Stimulated activated CD4-positive, alpha-beta T cell treated with anti-CD3 and anti-CD28 coated beads, Interleukin-4, amount 100 ng/mL, for 24 hours (primary cell): ENCODE results near the gene RAD18.

Experiments
- DNase-seq: peaks from one replicate; pipeline ENCODE4 v3.0.0-alpha.2; 2020

RAD18 gene

DNA sequence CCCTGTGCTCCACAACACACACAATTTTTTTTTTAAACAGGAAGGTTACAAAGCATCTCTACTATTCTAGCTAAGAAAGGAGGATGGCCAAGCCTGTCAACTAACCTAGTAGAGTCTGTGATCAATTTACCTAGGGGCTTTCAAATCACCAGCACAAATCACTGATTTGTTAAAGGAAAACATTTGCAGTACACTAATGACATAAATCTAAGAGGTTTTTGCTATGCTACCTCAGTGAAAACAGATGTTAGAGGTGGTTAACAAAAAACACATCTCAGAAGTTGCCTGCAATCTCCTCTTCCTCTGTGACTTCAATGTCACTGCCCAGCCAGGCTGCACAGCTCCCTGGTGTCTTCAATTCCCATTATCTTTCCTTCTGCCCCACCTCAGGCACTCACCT, 72.0 kb downstream of the RAD18 start:
- no peak for DNase-seq

- no peak for DNase-seq
These were observed 74.9 kb downstream of the RAD18 start for GRCh38 chr3:8888301-8888915.

- no peak for DNase-seq
These were observed 75.6 kb downstream of the RAD18 start for GRCh38 chr3:8887435-8888300.

GRCh38 chr3:8886546-8886945, 76.7 kb downstream of the RAD18 start:
- no peak for DNase-seq

GRCh38 chr3:8885536-8886316, 77.5 kb downstream of the RAD18 start:
- DNase-seq: no peak

- no peak for DNase-seq
These were observed 78.5 kb downstream of the RAD18 start for GRCh38 chr3:8884630-8885290.

DNA sequence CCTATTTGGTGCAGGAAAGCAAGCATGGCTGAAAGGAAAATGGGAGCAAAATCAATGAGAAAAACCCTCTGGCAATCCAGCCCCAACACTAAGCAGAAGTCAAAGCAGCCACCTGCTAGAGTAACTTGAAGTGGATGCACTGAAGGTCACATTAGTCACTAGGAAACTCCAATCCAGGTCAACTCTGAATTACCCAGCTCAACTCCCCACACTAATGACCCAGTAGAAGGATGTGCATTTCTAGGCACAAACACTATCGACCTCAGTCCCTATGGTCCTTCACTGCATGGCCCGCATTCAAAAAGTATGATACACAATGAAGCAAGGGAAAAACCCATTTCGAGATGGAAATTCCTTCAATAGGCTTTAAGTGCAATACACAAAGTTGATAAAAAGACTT, 80.6 kb downstream of the RAD18 start:
- no peak for DNase-seq

DNA sequence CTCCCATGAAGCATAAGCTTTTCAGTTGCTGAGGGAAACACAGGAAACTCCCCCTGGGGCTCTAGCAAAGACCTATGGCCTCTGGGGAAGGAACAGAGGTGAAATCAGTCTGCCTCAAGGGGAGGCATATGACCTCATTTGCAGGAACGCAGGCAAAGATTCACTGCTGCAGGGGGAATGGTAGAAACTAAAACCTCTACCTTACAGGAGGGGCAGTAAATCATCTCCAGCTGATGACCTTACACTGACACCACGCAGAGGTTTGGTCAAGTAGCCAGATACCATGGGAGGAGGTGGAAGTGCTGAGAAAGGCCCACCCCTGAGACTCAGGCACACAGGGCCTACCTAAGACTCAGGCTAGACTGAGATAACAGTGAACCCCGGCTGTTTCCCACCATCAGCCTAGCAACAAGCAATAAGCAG, 81.1 kb downstream of the RAD18 start:
- DNase-seq: no peak

DNA sequence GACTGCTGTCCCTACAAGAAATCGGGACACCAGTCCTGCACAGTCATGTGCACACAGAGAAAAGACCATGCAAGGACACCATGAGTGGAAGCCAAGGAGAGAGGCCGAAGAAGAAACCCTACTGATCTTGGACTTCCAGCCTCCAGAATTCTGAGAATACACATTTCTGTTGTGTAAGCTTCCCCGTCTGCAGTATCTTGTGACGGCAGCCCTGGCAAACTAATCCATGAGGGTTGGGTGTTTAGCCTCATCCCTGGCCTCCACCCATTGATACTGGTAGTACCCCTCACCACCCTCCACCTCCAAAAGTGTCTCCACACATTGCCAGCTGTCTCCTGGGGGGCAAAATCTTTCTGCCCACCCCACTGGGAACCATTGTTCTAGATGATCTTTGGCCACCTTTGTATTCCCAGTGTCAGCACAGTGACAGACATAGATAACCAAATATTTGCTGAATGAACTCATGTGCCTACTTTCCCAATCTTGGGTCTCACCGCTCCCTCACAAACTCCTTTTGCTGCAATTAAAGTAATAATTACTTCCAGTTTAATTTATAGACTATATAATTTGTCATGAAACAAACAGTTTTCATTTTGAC, 83.8 kb downstream of the RAD18 start:
- no peak for DNase-seq

- no peak for DNase-seq
These were observed 87.4 kb downstream of the RAD18 start for GRCh38 chr3:8875836-8876235.

- DNase-seq: no peak
These were observed 89.5 kb downstream of the RAD18 start for GRCh38 chr3:8873740-8874139.

DNA sequence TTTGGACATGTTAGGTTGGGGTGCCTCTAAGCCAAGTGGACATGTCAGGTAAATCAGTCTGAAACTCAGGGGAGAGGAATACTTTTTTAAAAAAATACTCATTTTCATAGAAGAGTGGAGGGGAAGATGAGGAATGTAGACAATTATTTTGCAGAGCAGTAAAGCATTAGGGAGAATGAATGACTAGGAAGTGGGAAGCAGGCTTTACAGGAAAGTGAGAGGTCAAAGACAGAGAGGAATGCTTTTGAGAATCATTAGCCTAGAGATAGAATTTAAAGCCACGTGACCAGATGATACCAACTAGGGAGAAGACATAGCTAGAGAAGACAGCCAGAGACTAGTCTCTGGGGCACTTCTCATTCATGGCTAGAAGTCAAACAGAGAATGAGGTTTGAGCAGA, 91.0 kb downstream of the RAD18 start:
- no peak for DNase-seq

GRCh38 chr3:8871306-8871705, 92.0 kb downstream of the RAD18 start:
- DNase-seq: no peak

DNA sequence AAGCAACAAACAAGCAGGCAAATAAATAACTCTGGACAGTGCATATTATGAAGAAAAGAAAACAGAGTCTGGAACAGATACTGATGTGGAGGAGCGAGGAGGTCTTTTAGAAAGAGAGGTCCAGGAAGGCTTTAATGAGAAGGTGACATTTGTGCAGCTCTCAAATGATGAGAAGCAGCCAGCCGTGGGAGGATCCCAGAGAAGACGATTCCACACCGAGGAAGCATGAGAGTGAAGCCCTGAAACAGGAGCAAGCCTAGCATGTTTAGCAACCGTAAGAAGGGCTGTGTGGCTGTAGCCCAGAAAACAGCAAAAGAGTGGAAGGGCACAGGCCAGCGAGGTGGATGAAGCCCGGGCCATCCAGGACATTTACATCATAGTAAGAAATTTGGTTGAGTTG, 93.1 kb downstream of the RAD18 start:
- no peak for DNase-seq

DNA sequence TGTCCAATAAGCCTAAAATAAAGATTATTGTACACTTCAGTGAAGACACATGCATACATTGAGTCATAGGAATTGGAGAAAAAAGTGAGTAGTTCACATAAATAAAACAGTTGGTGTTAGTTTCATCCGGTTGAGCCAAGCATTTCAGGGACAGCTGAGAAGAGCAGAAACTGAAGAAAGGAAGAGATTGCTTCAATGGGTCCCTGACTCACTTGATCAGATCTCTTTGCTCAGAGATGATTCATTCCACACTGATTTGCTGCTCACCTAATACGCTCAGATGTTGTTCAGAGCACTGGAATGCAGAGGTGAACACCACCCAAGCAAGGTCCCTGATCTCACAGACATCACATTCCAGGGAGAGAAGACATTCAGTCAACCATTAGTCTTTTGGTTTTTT, 93.7 kb downstream of the RAD18 start:
- DNase-seq: no peak

DNA sequence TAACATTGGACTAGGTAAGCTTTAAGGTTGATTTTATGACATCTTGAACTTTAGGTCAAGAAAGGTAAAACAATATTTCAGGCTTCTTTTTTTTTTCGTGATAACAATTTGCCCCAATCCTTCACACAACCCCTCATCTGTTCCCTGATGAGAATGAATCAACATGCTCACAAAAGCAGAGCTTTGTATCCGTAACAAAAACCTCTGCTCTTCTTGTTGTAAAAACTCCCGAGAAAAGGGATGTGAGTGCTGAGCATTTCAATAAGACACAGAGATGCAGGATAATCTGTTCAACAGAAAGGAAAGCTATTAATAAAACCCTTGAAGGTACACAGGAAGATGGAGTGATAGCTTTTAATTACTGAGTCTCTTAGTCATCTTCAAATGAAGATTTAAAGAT, 94.3 kb downstream of the RAD18 start:
- no peak for DNase-seq

- DNase-seq: no peak
These were observed 95.6 kb downstream of the RAD18 start for GRCh38 chr3:8867646-8868045.

DNA sequence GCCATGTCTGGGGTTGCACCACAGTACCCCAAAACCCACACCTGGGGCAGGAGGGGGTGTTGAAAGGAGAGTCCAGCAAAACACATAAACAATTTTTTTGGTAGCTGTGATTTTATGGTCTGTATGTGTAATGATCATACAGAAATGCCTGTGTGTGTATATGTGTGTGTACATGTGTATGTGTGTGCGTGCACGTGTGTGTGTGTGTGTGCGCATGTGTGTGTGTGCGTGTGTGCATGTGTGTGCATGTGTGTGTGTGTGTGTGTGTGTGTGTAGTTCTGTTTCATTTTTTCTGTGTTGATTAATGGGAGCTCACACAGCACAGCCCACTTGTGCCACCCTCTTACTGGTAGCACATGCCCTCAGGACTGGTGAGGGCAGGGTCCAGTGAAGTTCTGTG, 97.6 kb downstream of the RAD18 start:
- DNase-seq: no peak

GRCh38 chr3:8864402-8865350, 98.6 kb downstream of the RAD18 start:
- no peak for DNase-seq

DNA sequence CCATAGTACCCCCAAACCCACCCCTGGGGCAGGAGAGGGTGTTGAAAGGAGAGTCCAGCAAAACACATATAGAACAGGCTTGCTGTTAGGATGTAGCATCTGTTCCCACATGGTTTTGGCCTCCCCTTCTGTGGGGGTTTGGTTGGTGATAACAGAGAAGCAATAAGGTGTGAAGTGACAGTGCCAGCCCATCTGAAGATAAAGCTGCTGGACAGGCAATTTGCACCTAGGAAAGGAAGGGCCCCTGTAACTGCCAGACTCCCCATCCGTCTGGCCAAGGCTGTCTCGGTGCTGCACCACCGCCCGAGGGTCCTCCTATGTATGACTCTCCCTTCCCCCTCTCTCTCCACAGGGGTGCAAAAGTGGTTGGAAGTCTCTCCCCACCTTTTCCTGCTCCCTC, 99.4 kb downstream of the RAD18 start:
- no peak for DNase-seq

DNA sequence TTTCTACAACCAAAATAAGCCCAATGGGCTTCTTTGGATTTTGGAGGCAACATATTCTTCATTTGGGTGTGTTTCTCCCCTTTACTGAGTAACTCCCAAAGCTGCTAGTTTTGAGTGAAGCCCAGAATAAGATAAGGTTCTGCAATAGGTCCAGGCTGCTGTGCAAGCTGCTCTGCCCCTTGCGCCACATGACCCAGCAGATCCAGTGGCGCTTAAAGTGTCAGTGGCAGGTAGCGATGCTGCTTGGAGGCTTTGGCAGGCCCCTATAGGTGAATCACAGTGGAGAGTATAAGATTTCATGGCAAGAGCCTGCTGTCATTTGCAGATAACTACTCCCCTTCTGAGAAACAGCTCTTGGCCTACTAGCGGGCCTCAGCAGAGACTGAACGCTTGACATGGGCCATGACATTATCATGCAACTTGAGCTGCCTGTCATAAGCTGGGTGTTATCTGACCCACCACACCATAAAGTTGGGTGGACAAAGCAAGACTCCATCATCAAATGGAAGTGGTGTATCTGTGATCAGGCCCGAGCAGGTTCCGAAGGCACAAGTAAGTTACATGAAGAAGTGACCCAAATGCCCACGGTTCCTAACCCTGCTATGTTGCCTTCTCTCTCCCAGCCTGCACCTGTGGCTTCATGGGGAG, 105.4 kb downstream of the RAD18 start:
- no peak for DNase-seq
